HG02623 (cell line): ENCODE results near the gene GBP1.
"Not testable (repeated sequence)": the region's sequence is repeated elsewhere in the genome, so short reads cannot be mapped to it uniquely, and the experiment has no call there.

ENCODE experiments used
- ATAC-seq: cut with Tn5 transposase; IDR thresholded peaks from one replicate; pipeline ENCODE4 v1.9.1; 2021; ENCODE audit warnings: moderate library complexity; ENCODE audit not compliant: unreplicated experiment

The GBP1 gene, protein sequence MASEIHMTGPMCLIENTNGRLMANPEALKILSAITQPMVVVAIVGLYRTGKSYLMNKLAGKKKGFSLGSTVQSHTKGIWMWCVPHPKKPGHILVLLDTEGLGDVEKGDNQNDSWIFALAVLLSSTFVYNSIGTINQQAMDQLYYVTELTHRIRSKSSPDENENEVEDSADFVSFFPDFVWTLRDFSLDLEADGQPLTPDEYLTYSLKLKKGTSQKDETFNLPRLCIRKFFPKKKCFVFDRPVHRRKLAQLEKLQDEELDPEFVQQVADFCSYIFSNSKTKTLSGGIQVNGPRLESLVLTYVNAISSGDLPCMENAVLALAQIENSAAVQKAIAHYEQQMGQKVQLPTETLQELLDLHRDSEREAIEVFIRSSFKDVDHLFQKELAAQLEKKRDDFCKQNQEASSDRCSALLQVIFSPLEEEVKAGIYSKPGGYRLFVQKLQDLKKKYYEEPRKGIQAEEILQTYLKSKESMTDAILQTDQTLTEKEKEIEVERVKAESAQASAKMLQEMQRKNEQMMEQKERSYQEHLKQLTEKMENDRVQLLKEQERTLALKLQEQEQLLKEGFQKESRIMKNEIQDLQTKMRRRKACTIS

DNA sequence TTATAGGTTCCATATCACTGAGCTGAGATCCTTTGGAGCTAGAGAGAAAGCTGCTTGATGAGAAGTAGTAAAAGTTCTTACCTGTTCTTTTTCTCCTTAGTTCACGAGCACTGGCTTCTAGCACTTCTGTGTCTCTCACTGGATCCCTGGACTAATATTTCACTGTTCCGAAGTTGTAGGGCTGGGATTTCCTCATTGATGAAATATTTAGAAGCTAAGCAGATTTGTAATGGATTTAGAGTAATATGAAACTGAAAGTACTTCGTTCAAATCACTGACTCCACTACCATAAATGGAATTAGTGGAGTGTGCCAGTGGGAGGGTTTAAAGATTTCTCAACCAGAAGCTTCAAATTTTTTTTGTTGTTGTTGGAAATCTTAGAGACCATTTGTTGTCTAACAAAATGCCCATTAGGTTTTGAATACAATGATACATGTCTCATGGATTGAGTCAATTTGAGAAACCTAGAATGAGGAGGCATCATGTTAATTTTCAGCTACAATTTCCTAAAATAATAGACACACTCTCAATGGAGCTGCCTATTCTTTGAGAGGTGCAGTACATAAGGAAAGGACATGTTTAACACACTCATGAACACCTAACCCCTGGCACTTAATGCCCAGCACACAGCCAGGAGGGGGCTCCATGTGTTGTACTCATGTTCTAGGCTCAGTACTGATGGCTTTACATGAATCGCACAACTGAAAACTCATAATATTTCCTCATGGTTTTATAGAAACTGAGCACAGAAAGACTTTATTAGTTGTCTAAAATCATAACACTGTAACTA, at the start of gene GBP1:
TSS of gene GBP1 (minus strand) at position 130 of the 790 bp plus-strand sequence. CDS start 1,974 bp downstream, outside the sequence.
- peak; percentile 44 for ATAC-seq

DNA sequence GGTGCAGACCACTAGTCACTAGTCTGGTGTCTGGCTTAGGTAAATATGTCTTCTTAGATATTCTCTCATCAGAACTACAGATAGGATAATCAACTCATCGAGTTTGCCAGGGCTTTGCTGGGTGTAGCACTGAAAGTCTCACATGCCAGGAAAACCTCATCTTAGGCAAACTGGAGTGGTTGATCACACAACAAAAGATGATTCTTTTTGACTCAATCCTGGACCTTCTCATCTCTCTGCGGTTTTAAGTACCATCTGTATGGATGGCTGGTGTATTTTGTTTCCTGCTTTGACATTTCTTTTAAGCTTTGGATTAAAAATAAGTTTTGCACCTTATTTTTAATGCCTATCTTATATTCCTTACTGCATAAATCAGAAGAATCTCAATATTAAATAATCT, 49.7 kb upstream of the GBP1 start:
- no peak for ATAC-seq

DNA sequence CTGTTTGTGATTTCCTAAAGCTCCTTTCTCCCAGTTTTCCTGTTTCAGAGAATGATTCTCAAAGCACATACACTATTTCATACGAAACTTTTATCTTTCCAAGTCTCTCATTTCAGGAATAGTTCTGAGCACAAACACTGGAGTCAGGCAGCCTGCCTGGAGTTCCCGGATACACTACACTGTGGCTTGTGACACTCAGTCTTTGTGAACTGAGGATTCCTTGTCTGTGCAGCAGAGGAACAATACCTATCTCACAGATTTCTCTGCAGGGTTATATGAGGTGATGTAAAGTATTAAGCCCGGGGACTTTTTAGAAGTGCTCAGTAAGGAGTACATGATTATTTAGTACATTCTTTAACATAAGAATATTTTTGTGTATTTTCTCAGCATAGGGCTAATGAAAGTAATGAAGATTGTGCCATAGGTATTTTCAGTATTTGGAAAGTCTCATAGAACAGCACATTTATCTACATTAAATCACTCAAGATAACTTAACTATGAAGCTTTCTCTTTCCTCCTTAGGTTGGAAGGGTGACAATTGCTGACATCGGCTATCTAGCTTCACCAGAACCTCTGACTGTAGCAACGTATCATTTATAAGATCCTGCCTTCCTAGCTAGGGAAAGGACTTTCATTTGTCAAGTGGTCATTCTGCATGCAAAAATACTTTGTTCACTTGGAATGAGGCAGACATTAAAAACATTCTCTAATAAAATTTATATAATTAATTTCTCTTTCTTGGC, 48.0 kb upstream of the GBP1 start:
- no peak for ATAC-seq

DNA sequence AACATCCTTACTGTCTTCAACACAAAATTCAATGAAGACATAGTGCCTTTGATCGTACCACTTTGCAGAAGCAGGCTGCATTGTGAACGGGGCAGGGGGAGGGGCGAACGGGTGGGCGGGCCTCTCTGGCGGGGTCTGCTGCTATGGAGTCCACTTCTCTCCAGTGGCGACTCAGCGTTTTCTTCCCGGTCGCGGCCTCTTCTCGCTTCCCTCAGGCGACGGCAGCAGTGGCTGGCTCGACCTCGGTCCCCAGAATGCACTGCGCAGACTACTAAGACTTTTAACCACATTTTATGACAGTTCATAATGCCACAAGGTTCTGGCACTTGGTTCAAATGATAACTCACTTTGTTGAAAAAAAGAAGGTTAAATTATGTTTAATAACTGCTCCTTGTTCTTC, 39.7 kb upstream of the GBP1 start:
- ATAC-seq, result no peak

DNA sequence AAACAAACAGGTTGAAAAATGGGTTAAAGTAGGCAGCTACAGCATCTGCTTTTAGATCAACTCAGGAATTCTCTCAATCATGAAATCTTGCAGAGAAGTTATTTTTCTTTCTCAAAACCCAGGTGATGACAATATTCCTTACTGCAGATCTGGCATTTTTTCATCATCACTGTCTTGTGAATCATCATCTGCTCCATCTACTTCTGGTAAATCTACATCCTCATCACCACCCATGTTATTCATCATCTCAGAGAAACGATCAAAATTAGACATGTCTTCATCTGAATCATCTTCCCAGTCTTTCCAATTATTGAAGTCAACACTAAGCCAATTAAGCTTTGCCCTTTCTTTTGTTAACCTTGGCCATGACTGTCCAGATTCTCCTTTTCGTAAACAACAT, 39.1 kb upstream of the GBP1 start:
- no peak for ATAC-seq

DNA sequence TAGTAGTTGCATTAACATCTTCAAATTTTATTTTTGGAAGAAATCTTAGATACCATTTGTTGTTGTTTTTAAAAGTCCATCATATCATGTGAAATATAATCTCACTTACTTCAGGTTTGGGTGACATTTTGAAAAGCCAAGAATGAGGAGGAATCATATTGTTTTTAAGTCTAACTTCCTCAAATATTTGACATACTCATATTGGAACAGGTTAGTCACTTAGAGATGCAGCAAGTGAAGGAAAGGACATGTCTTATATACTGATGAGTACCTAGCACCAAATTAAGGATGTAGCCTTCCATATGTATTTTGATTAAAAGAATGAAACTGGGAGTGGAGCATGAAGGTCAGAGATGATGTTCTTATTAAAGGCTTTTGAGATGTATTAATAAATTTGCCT, 37.0 kb upstream of the GBP1 start:
- ATAC-seq, result no peak

DNA sequence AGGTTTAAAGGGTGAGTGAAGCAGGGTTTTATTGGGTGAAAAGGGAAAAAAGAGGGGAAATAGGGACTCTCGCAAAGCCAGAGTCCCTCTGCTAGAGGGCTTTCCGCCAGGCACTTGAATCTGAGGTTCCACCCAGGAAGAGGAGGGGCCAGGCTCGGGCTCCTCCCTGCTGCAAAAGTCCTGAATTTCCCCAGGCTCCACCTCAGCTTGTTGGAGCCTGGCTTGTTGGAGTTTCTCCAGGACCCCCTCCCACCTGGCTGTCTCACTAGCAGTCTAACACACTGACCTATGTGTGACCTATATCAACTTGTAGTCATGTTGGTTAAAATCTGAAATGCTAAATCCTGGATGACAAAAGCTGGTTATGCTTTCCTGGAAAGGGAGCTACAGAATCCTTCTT, 35.4 kb upstream of the GBP1 start:
- no peak for ATAC-seq

DNA sequence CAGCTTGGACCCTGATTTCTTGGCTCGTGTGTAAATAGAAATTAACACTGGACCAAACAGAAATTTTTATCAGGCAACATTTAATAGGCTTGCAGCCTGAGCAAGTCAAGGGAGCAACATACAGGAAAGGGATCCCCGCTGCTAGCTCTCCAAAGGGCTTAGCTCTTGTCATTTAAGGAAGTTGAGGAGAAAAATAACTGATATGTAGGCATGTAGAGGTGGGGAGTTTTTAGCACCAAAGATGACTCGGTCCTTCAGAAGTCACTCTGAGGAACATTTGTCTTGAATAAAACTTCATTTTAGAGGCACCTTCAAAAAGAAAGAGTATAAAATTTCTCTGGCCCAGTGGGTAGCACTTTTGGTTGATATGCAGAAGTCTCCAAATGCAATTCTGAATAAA, 33.8 kb upstream of the GBP1 start:
- no peak for ATAC-seq

DNA sequence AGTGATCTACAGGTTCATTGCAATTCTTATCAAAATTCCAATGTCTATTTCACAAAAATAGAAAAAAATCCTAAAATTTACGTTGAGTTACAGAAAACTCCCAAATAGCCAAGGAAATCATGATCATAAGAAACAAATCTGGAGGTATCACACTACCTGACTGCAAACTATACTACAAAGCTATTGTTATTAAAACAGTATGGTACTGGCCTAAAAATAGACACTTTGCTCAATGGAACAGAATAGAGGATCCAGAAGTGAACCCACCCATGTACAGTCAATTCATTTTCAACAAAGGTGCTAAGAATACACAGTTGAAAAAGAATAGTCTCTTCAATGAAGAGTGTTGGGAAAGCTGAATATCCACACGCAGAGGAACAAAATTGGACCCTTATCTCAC, 30.7 kb upstream of the GBP1 start:
- ATAC-seq, result no peak

DNA sequence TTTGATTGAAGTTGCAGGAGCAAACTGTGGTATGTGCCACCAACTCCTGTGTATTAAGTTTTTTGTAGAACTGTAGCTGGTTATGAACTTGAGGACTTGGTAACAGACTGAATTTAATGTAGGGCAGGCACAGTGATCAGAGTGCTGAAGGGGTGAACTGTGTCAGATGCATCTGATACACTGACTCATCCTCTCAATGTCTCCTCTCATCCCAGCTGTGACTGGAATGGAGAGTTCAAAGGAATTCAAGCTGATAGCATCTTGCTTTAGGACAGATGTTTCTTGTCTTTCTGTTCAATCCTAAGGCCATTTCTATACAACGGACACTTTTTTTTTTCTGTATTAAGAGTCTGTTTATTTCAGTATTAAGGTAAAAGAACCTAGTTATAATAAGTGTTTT, 25.0 kb upstream of the GBP1 start:
- ATAC-seq, result no peak

DNA sequence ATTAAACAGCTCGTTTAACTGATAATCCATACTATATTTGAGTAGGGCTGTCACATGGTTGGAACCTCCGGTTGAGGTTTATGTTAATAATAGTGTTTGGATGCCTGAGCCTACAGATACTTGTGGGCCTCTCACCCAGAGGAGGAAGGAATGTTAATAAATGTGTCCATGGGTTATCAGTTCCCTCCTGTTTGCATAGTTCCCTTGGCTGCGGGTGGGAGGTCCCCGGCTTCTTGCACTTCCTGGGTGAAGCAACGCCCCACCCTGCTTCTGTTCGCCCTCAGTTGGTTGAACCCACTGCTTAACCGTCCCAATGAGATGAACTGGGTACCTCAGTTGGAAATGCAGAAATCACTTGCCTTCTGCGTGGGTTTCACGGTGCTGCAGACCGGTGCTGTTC, 23.6 kb upstream of the GBP1 start:
- ATAC-seq, result no peak

DNA sequence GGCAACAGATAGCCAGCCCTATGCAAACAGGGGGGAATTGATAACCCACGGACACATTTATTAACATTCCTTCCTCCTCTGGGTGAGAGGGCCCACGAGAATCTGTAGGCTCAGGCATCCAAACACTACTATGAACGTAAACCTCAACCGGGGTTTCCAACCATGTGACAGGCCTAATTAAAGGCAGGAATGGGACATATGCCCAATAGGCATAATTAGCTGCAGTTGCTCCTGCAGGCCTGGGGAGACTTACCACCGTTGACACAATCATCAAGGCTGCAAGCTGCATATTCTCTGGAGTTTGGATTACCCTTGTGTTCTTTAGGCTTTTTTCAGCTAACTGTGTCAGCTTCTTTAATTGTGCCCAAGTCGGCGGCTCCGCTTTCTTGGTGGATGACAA, 22.2 kb upstream of the GBP1 start:
- ATAC-seq, result no peak

DNA sequence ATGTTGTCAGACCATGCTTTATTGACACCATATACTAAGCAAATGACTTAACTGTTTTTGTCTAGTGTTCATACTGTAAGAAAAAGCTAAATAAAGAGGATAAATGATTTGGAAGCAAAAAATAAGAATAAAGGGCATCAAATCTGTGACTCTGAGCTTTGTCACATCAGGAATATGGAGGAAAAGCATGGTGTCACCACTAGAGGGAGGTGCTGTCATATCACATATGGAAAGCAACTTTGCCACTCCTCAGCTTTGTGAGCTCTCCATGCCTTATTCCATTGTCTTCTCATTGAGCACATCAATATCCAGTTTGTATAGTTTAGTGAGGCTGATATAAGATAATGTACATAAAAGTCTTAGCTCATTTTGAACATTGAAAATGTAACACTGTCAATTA, 20.8 kb upstream of the GBP1 start:
- ATAC-seq, result peak; percentile 74

DNA sequence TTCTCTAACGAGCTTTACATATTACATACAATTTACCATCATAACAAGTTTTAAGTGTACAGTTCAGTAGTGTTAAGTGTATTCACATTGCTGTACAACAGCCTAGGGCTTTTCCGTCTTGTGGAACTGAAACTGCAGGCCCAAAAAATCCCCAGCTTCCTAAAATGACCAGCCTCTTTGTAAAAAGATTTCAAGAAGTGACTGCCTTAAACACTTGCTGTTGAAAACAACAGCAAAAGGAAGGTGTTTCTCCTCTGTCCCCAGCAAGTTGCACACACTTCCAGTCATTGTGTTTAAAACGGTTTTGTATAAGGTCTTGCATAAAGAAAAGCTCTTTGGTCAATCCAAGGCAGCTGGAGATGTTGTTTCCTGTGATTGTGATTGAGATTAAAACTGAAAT, 16.0 kb upstream of the GBP1 start:
- peak; percentile 63 for ATAC-seq

DNA sequence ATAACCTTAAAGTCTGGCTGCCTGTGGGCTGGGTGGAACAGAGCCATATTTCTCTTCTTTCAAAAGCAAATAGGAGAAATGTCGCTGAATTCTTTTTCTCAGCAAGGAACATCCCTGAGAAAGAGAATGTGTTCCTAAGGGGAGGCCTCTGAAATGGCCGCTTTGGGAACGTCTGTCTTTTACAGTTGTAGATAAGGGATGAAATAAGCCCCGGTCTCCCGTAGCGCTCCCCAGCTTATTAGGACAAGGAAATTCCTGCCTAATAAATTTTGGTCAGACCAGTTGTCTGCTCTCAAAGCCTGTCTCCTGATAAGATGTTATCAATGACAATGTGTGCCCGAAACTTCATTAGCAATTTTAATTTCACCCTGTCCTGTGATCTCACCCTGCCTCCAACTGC, 15.1 kb upstream of the GBP1 start:
- not testable (repeated sequence) for ATAC-seq

DNA sequence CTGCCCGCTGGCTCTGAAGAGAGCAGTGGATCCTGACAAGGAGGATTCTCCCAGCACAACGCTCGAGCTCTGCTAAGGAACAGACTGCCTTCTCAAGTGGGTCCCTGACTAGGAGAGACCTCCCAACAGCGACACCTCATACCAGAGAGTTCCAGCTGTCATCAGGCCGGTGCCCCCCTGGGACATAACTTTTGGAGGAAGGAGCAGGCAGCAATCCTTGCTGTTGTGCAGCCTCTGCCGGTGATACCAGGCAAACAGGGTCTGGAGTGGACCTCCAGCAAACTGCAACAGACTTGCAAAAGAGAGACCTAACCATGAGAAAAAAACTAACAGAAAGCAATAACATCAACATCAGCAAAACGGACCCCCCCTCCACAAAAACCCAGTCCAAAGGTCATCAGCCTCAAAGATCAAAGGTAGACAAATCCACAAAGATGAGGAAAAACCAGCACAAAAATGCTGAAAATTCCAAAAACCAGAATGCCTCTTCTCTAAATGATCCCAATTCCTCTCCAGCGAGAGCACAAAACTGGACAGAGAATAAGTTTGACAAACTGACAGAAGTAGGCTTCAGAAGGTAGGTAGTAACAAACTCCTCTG, 7.6 kb upstream of the GBP1 start:
- not testable (repeated sequence) for ATAC-seq

DNA sequence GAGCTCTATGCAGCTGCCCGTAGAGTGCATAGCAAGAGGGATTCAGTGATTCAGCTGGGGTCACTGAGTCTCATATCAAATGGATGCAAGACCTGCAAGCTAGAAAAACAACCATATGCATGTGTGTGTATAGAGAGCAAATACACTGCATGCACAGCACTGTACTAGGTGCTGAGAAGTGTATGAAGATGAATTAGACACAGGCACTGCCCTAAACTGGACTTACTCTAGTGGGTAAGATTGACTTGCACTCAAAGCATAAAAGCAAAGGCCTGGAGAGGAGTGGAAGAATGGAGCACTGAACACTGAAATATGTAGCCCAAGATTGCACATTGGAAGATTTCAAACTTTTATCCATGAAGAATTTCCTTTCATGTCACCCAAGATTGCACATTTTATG, 5.5 kb upstream of the GBP1 start:
- no peak for ATAC-seq

DNA sequence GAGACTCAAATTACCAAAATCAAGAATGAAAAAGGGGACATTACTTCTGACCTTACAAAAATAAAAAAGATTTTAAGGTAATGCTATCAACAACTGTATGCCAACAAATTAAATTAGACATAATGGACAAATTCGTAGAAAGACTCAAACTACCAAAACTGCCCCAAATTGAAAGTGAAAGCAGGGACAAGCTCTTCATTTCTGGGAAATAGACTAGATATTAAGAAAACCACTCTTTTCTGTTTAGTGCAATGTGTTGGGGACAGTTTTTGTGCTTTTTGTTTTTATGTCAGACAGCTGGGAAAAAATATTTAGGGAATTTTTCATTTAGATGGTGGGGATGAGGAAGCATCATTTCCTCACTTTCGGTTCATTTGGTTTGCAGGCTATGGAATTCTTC, 4.9 kb upstream of the GBP1 start:
- ATAC-seq, result no peak

DNA sequence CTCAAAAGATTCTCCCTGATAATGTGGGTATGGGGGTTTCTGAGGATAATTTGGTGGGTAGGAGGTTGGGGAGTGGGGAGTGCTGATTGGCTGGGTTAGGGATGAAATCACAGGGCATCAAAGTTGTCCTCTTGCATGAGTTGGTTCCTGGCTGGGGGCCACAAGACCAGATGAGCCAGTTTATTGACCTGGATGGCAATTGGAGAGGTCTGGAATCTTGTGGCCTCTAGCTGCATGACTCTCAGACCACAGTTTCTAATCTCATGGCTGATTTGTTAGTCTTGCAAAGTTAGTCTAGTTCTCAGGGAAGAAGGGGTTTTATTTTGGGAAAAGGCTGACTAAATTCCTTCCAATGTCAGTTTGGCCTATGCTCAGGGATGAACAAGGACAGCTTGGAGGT, 3.3 kb upstream of the GBP1 start:
- ATAC-seq, result no peak

DNA sequence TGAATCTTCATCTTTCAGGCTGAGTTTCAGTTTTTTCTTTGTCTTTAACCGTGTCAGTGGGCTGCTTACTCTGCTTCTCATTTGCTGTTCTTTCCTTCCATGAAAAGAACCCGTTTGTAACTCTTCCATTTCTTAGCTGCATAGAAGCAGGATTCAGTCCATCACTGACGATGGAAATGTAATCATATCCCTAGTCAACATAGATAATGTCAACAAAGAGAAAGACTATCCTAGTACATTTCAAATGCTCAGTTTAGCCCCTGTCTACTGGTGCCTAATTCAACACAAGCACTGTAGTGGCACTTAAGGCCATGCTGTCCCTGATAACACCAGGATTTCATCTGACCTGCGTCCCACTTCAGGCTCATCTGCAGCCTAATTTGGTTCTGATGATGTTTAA, 376 bp downstream of the GBP1 start:
- ATAC-seq, result peak; percentile 33

DNA sequence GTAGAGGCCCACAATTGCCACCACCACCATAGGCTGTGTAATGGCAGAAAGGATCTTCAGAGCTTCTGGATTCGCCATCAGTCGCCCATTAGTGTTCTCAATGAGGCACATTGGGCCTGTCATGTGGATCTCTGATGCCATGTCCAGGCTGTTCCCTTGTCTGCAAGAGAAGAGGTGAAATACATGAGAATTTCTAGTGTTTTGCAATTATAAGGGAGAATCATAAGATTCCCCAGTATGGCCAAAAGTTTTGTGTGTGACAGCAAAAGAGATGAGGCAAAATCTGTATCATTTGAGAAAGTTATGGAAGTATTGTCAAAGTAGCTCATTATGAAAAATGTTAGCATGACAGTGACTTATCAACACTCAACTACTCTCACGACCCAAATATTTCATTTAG, 1.9 kb downstream of the GBP1 start:
- ATAC-seq, result no peak
